HepG2 (cell line): ENCODE data around the gene QRICH2. TPM values are rescaled to one million over a fixed set of nuclear protein-coding genes. Genes with fewer than 3 reads are reported as not detected.

Experiments used
- ATAC-seq: fragments of 200-7000 bp; cut with Tn5 transposase; 3 replicates; pipeline ENCODE4 v1.9.1; 2020; ENCODE audit warnings: mild to moderate bottlenecking, moderate library complexity
- BruUV-seq: library from RNA; stranded (reverse); fragments of 400-500 nt; replicated peaks from 2 replicates; lab custom pipeline; 2021; lab: Mats Ljungman, UMichigan
- CTCF ChIA-PET: fragments of 300-600 bp; formaldehyde crosslinking; extraction: SDS; loops from one replicate; lab custom pipeline; 2021; ENCODE audit warnings: low total read pairs, inconsistent platforms, low intra/inter-chr PET ratio; lab: Yijun Ruan, JAX
- POLR2A ChIA-PET: fragments of 350-600 bp; sonication (Branson Sonifier 250); formaldehyde crosslinking; loops from one replicate; lab custom pipeline; 2020; ENCODE audit warnings: antibody characterized with exemption, inconsistent platforms; lab: Yijun Ruan, JAX
- DNase-seq: peaks from one replicate; pipeline ENCODE4 v3.0.0-alpha.2; 2015; ENCODE audit warnings: low spot score
- FAIRE-seq: peaks from 3 replicates; lab custom pipeline; 2011; peaks lifted over from hg19 to GRCh38; lab: Jason Lieb, UNC
- H2AFZ ChIP-seq: one replicate; pipeline ENCODE4 v1.6.1; 2011; ENCODE audit warnings: low read length, inconsistent platforms
- H3K27ac ChIP-seq: fragments of 300-600 bp; 3 replicates; pipeline ENCODE4 v1.8.0; 2011; ENCODE audit warnings: mixed run types, mild to moderate bottlenecking, mixed read lengths, low read length, inconsistent platforms; ENCODE audit not compliant: insufficient read depth; ENCODE audit errors: extremely low read length
- H3K27me3 ChIP-seq, 2 experiments: fragments of 200-600 bp in 1 of 2; 2 replicates in 1 of 2; 3 replicates in 1 of 2; pipeline versions ENCODE4 v1.6.0 to v1.8.0; 2011; ENCODE audit warnings: low read length in 2 of 2, mild to moderate bottlenecking in 2 of 2, moderate library complexity in 2 of 2, inconsistent platforms in 1 of 2; ENCODE audit not compliant: insufficient read depth in 2 of 2, control insufficient read depth in 1 of 2
- H3K36me3 ChIP-seq, 2 experiments: fragments of 200-600 bp in 1 of 2; replicated peaks in 1 of 2; 2 replicates in 1 of 2; 3 replicates in 1 of 2; pipeline versions ENCODE4 v1.5.1 to v1.8.0; 2011; ENCODE audit warnings: low read length in 2 of 2, inconsistent platforms in 1 of 2; ENCODE audit not compliant: insufficient read depth in 2 of 2, control insufficient read depth in 1 of 2
- H3K4me1 ChIP-seq: 2 replicates; pipeline ENCODE4 v1.5.1; 2012; ENCODE audit warnings: low read length, inconsistent platforms; ENCODE audit not compliant: insufficient read depth
- H3K4me2 ChIP-seq: 2 replicates; pipeline ENCODE4 v1.6.0; 2011; ENCODE audit warnings: low read depth, low read length, inconsistent platforms
- H3K4me3 ChIP-seq, 3 experiments: fragments of 200-600 bp in 1 of 3; sonication (generic), shearing (Covaris generic) in 1 of 3; replicated peaks in 1 of 3; 2 replicates each; pipeline ENCODE4 v1.5.1; 2011 to 2016; ENCODE audit warnings: low read length in 3 of 3, inconsistent platforms in 2 of 3, low read depth in 2 of 3, mild to moderate bottlenecking in 2 of 3, control low read depth in 1 of 3, mixed read lengths in 1 of 3; ENCODE audit not compliant: insufficient read depth in 1 of 3
- H3K79me2 ChIP-seq: one replicate; pipeline ENCODE4 v1.6.1; 2011; ENCODE audit warnings: low read length, inconsistent platforms; ENCODE audit not compliant: insufficient read depth
- H3K9ac ChIP-seq: 2 replicates; pipeline ENCODE4 v1.6.0; 2011; ENCODE audit warnings: mild to moderate bottlenecking, low read depth, low read length, inconsistent platforms; ENCODE audit not compliant: insufficient read depth
- H3K9me3 ChIP-seq: 2 replicates; pipeline ENCODE4 v1.5.1; 2012; ENCODE audit warnings: mild to moderate bottlenecking, low read length
- H4K20me1 ChIP-seq: 2 replicates; pipeline ENCODE4 v1.6.0; 2011; ENCODE audit warnings: inconsistent platforms, mild to moderate bottlenecking, low read length, moderate library complexity; ENCODE audit not compliant: insufficient read depth
- BCL6 ChIP-seq: IDR thresholded peaks from 2 replicates; pipeline ENCODE4 v1.6.1; 2016; ENCODE audit warnings: missing genetic modification reagents, missing compliant biosample characterization
- GPN1 ChIP-seq: sonication (generic); formaldehyde crosslinking; IDR thresholded peaks from 2 replicates; pipeline ENCODE4 v1.5.1; 2020; ENCODE audit warnings: missing genetic modification reagents, borderline replicate concordance
- GTF3A ChIP-seq: sonication (generic); formaldehyde crosslinking; conservative IDR thresholded peaks from 2 replicates; pipeline ENCODE4 v1.4.0; 2020; ENCODE audit warnings: mild to moderate bottlenecking, missing genetic modification reagents
- HNF4A ChIP-seq: sonication (generic); formaldehyde crosslinking; IDR thresholded peaks from 2 replicates; pipeline ENCODE4 v1.4.0; 2020; ENCODE audit warnings: missing genetic modification reagents
- KDM2A ChIP-seq: sonication (generic); formaldehyde crosslinking; IDR thresholded peaks from 2 replicates; pipeline ENCODE4 v1.4.0; 2020; ENCODE audit warnings: low read depth, missing genetic modification reagents, borderline replicate concordance
- MIER3 ChIP-seq: IDR thresholded peaks from 2 replicates; pipeline ENCODE4 v1.6.1; 2016; ENCODE audit warnings: missing compliant biosample characterization, borderline replicate concordance
- NCOA1 ChIP-seq: sonication (generic); formaldehyde crosslinking; IDR thresholded peaks from 2 replicates; pipeline ENCODE4 v1.9.0; 2021; ENCODE audit warnings: missing genetic modification reagents
- SP140L ChIP-seq: sonication (generic); formaldehyde crosslinking; IDR thresholded peaks from 2 replicates; pipeline ENCODE4 v1.4.0; 2020; ENCODE audit warnings: missing genetic modification reagents, borderline replicate concordance
- SRSF9 ChIP-seq: fragments of 200-400 bp; formaldehyde crosslinking; IDR thresholded peaks from 2 replicates; pipeline ENCODE4 v1.6.1; 2018; ENCODE audit warnings: borderline replicate concordance, mild to moderate bottlenecking, low read depth, low read length; ENCODE audit not compliant: insufficient read depth, poor library complexity, severe bottlenecking
- ZBTB42 ChIP-seq: sonication (generic); formaldehyde crosslinking; IDR thresholded peaks from 2 replicates; pipeline ENCODE4 v1.5.0; 2020; ENCODE audit warnings: mild to moderate bottlenecking, missing genetic modification reagents
- ZNF431 ChIP-seq: sonication (generic); formaldehyde crosslinking; IDR thresholded peaks from 2 replicates; pipeline ENCODE4 v1.9.0; 2022; ENCODE audit warnings: missing genetic modification reagents, low read depth, mild to moderate bottlenecking, borderline replicate concordance
- ZNF441 ChIP-seq: sonication (generic); formaldehyde crosslinking; IDR thresholded peaks from 2 replicates; pipeline ENCODE4 v1.7.0; 2021; ENCODE audit warnings: missing genetic modification reagents, borderline replicate concordance
- ZNF615 ChIP-seq: sonication (generic); formaldehyde crosslinking; IDR thresholded peaks from 2 replicates; pipeline ENCODE4 v1.5.0; 2020; ENCODE audit warnings: mild to moderate bottlenecking, missing genetic modification reagents, borderline replicate concordance
- ZNF652 ChIP-seq: IDR thresholded peaks from 2 replicates; pipeline ENCODE4 v1.6.1; 2016; ENCODE audit warnings: low read depth, borderline replicate concordance
- ZSCAN9 ChIP-seq: IDR thresholded peaks from 2 replicates; pipeline ENCODE4 v1.6.1; 2016; ENCODE audit warnings: borderline replicate concordance
- WGBS: methylation state at CpG from one replicate; pipeline ENCODE4 v1.1.6; 2017; ENCODE audit warnings: low lambda C conversion rate; 5-methylcytosine and 5-hydroxymethylcytosine counted together
- in situ Hi-C: cut with HindIII; loops from 2 replicates; pipeline ENCODE4 v1.10.0; 2017; ENCODE audit warnings: low pct_unique_long_range_greater_than_20kb; ENCODE audit not compliant: extremely low pct_ligation_motif_present
- intact Hi-C: fragments of 100-400 bp; cut with micrococcal nuclease; formaldehyde crosslinking; loops from one replicate; pipeline ENCODE4 v1.10.0; 2022; ENCODE audit not compliant: unreplicated experiment
- polyA plus RNA-seq, 8 experiments: library from polyadenylated mRNA; depleted of rRNA in 3 of 8; stranded (reverse) in 7 of 8; unstranded in 1 of 8; fragments of >200 nt; fragmentation: Illumina TruSeq in 4 of 8; extraction: Trizol in 4 of 8; gene quantifications; 2 replicates each; pipeline versions ENCODE4 v1.2.1 to v1.2.3, GENCODE V29; 2011 to 2016; ENCODE audit warnings: low read depth in 4 of 8, missing spikeins in 1 of 8, mixed read lengths in 1 of 8; ENCODE audit not compliant: insufficient read depth in 1 of 8
- total RNA-seq, 5 experiments: library from RNA; depleted of rRNA; stranded (reverse); fragments of >200 nt; fragmentation: Illumina TruSeq; extraction: Trizol; gene quantifications; 2 replicates each; pipeline ENCODE4 v1.2.3, GENCODE V29; 2016; ENCODE audit warnings: low read depth in 1 of 5
- TF ChIP-seq, protein P1 (sequence below): sonication (generic); formaldehyde crosslinking; IDR thresholded peaks from 2 replicates; pipeline ENCODE4 v1.4.0; 2020; ENCODE audit warnings: missing genetic modification reagents; ENCODE audit errors: not compliant biosample characterization
- TF ChIP-seq, protein P2 (sequence below): sonication (generic); formaldehyde crosslinking; IDR thresholded peaks from 2 replicates; pipeline ENCODE4 v1.4.0; 2020; ENCODE audit warnings: mild to moderate bottlenecking, missing genetic modification reagents

The QRICH2 gene
- total and polyA plus RNA-seq, 2 of the 13 experiments (the other 11 are each of a cell fraction or from before 2014, with no cell fraction given), result 3.7 to 5.7 TPM

DNA sequence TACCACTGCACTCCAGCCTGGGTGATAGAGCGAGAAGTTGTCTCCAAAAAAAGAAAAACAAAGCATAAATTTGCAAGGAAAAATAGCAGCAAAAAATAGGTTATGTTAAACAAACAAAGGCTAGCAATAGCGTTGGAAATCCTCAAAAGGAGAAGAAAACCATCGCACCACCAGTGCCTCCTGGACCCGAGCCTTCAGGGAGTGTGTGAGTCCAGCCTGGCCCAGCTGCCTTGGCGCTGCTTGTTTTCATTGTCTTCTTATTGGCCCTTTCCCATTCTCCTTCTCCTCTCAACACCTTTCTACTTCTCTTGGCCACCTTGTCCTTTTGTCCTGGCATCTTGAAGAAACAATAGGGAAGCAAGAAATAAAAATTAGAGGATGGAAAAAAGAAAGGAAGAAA, 47.4 kb downstream of the QRICH2 start:
- H3K27ac ChIP-seq, result no peak overlapping the region
- ChIA-PET POLR2A (interaction anchor here (2.6 to 3.6 kb wide), 3 partner anchors 8 to 22 kb away, joined by 27 to 40 read pairs (median 32); no protein-coding TSS in a partner anchor), CTCF (no interaction called here)
- no peaks in the 10 kb centered on the region for H3K27me3 ChIP-seq
- peaks cover 79% of the 10 kb centered on the region for H3K4me1 ChIP-seq
- DNase-seq (no peak), FAIRE-seq (no peak), ATAC-seq (no peak)
- no peaks in the 10 kb centered on the region for H3K36me3 ChIP-seq
- H3K9me3 ChIP-seq, result no peaks in the 10 kb centered on the region
- H3K9ac ChIP-seq, result no peak overlapping the region
- no peak overlapping the region for H3K4me3 ChIP-seq
- intact Hi-C loops (no loop called here), in situ Hi-C loops (no loop called here)
- no peaks in the 10 kb centered on the region for H3K79me2 ChIP-seq
- no TSS peak for BruUV-seq
- TF ChIP-seq MIER3 (no peak), ZNF441 (CRISPR knock-in tag) (no peak), BCL6 (no peak), HNF4A (CRISPR knock-in tag) (no peak), SP140L (CRISPR knock-in tag) (no peak), SRSF9 (no peak), NCOA1 (CRISPR knock-in tag) (no peak), ZBTB42 (CRISPR knock-in tag) (no peak), GTF3A (CRISPR knock-in tag) (no peak), ZSCAN9 (CRISPR knock-in tag) (no peak), GPN1 (CRISPR knock-in tag) (no peak), ZNF652 (no peak), KDM2A (CRISPR knock-in tag) (no peak), ZNF431 (CRISPR knock-in tag) (no peak), ZNF615 (no peak)
- TF ChIP-seq, protein P1, sequence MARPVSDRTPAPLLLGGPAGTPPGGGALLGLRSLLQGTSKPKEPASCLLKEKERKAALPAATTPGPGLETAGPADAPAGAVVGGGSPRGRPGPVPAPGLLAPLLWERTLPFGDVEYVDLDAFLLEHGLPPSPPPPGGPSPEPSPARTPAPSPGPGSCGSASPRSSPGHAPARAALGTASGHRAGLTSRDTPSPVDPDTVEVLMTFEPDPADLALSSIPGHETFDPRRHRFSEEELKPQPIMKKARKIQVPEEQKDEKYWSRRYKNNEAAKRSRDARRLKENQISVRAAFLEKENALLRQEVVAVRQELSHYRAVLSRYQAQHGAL (CRISPR knock-in tag), result no peak
- TF ChIP-seq, protein P2, sequence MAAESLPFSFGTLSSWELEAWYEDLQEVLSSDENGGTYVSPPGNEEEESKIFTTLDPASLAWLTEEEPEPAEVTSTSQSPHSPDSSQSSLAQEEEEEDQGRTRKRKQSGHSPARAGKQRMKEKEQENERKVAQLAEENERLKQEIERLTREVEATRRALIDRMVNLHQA (CRISPR knock-in tag), result no peak
- H2AFZ ChIP-seq, result no peak overlapping the region
- H3K4me2 ChIP-seq, result no peak overlapping the region
- H4K20me1 ChIP-seq, result no peaks in the 10 kb centered on the region
- WGBS, result 80% methylated on average over 5 of the region's 5 CpGs
